ENCODE data around the gene AP4M1. TPM values are rescaled to one million over a fixed set of nuclear protein-coding genes. Genes with fewer than 3 reads are reported as not detected.

AP4M1 gene
- total and polyA plus RNA-seq, 10 of the 15 experiments (the other 5 are each of a cell fraction or from before 2014, with no cell fraction given): 0.77 to 16.1 (median 13.0) TPM

DNA sequence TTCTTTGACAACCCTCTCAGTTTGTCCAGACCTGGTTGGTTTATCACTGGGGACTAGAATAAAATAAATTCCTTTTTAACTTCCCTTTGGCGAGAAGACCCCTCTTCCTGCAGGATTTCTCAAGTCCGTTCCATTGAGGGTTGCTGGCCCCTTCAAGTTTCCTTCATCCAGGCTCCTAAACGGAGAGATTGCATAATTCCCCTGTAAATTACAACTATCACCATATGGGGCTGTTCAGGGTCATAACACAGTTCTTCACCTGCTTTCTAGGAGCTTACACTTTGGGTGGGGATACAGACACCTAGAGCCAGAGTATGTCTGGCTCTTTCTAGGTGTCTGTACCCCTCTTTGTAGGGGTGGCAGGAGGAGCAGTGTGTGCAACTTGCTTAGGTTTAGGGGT lies 15.9 kb upstream of the AP4M1 start (continued):
- TF ChIP-seq SUZ12 (IDR thresholded peaks at IDR 0.05; ENCODE audit: unreplicated experiment) (no peak), CBX5 (IDR thresholded peaks at IDR 0.05; ENCODE audit: low read depth) (no peak), SIX5 (IDR thresholded peaks at IDR 0.05; ENCODE audit: low read depth, low read length, severe bottlenecking) (no peak), MYB (IDR thresholded peaks at IDR 0.05; ENCODE audit: borderline replicate concordance, low read depth, low read length) (no peak)

DNA sequence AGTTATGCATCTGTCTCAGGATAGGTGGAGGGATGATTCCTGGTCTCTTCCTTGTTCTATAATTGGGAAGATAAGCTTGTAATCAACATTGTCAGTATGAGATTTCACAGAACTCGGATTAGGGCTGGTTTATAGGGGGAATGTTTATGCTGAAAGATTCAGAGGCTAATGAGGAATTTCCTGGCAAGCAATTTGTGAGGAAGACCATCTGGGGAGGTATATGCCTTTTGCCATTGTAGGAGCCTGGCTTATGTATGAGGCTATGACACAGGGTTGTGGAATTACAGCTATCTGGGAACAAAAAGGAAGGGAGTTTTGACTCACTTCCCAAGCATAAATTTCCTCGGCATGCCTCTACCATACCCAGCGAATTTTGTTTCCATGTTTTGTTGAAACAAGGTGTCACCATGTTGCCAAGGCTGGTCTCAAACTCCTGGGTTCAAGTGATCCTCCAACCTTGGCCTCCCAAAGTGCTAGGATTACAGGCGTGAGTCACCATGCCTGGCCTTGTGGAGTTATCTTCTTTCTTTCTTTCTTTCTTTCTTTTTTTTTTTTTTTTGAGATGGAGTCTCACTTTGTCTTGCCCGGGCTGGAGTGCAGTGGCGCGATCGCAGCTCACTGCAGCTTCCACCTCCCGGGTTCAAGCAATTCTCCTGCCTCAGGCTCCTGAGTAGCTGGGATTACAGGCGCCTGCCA lies 14.2 kb upstream of the AP4M1 start:
- DNase-seq (ENCODE audit: low read depth, low spot score) (no peak), ATAC-seq (no peak), FAIRE-seq (no peak)
- H3K79me2 ChIP-seq (ENCODE audit: control insufficient read depth, insufficient read depth, low read length): peaks cover 10% of the 10 kb centered on the region
- no peaks in the 10 kb centered on the region for H3K27me3 ChIP-seq (replicated peaks in 1 of 2; ENCODE audit: control insufficient read depth in 2 of 2, insufficient read depth in 2 of 2, low read length in 1 of 2)
- H3K27ac ChIP-seq (ENCODE audit: control insufficient read depth, insufficient read depth): no peak overlapping the region
- no peaks in the 10 kb centered on the region for H3K9me3 ChIP-seq (replicated peaks; ENCODE audit: control insufficient read depth, insufficient read depth, low read length)
- TF ChIP-seq POLR2A (IDR thresholded peaks at IDR 0.05; ENCODE audit: low read depth, low read length) (no peak), YBX1 (IDR thresholded peaks at IDR 0.05) (no peak), RAD51 (IDR thresholded peaks at IDR 0.05) (no peak), SIN3A (IDR thresholded peaks at IDR 0.05; ENCODE audit: low read depth, low read length) (no peak), KAT2A (conservative IDR thresholded peaks at IDR 0.05; ENCODE audit: control insufficient read depth, low read depth, low read length) (no peak), CBX3 (IDR thresholded peaks at IDR 0.05; ENCODE audit: borderline replicate concordance, low read depth) (no peak), RAD21 (IDR thresholded peaks at IDR 0.05; ENCODE audit: insufficient read depth, low read depth, low read length) (no peak), POU2F2 (IDR thresholded peaks at IDR 0.05; ENCODE audit: borderline replicate concordance, low read depth, low read length) (no peak)
- TF ChIP-seq, protein P1, sequence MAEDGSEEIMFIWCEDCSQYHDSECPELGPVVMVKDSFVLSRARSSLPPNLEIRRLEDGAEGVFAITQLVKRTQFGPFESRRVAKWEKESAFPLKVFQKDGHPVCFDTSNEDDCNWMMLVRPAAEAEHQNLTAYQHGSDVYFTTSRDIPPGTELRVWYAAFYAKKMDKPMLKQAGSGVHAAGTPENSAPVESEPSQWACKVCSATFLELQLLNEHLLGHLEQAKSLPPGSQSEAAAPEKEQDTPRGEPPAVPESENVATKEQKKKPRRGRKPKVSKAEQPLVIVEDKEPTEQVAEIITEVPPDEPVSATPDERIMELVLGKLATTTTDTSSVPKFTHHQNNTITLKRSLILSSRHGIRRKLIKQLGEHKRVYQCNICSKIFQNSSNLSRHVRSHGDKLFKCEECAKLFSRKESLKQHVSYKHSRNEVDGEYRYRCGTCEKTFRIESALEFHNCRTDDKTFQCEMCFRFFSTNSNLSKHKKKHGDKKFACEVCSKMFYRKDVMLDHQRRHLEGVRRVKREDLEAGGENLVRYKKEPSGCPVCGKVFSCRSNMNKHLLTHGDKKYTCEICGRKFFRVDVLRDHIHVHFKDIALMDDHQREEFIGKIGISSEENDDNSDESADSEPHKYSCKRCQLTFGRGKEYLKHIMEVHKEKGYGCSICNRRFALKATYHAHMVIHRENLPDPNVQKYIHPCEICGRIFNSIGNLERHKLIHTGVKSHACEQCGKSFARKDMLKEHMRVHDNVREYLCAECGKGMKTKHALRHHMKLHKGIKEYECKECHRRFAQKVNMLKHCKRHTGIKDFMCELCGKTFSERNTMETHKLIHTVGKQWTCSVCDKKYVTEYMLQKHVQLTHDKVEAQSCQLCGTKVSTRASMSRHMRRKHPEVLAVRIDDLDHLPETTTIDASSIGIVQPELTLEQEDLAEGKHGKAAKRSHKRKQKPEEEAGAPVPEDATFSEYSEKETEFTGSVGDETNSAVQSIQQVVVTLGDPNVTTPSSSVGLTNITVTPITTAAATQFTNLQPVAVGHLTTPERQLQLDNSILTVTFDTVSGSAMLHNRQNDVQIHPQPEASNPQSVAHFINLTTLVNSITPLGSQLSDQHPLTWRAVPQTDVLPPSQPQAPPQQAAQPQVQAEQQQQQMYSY (CRISPR knock-in tag; IDR thresholded peaks at IDR 0.05): no peak
- ChIA-PET CTCF (interaction anchor here (0.6 to 1.3 kb wide), 3 partner anchors 39 to 343 kb away, joined by 3 read pairs; partner anchors contain the start of gene MEPCE), SMC1A (ENCODE audit: uncharacterized antibody, unreplicated experiment) (no interaction called here), RAD21 (ENCODE audit: unreplicated experiment) (interaction anchor here (1.0 kb wide), 1 partner anchor 14 kb away, joined by 7 read pairs; the partner anchor contains the start of genes AP4M1 and MCM7), POLR2A (interaction anchor here (0.6 to 0.9 kb wide), 2 partner anchors 55 to 62 kb away, joined by 3 read pairs; no protein-coding TSS in a partner anchor)
- intact Hi-C loops (cut with micrococcal nuclease; ENCODE audit: unreplicated experiment) (loop anchor here (10.0 kb wide), 1 partner anchor 172 kb away; the partner anchor contains the start of gene TRIM4), in situ Hi-C loops (cut with MboI) (no loop called here)
- BruUV-seq (replicated peaks): no TSS peak
- H4K20me1 ChIP-seq (ENCODE audit: control insufficient read depth, insufficient read depth): no peaks in the 10 kb centered on the region
- no peak overlapping the region for H3K9ac ChIP-seq (ENCODE audit: control insufficient read depth, insufficient read depth, low read length)
- H3K4me3 ChIP-seq: no peak overlapping the region
- H3K4me2 ChIP-seq (ENCODE audit: control insufficient read depth, insufficient read depth): no peak overlapping the region
- peaks cover 11% of the 10 kb centered on the region for H3K4me1 ChIP-seq (ENCODE audit: control insufficient read depth, insufficient read depth, low read length)
- H2AFZ ChIP-seq (ENCODE audit: control insufficient read depth, low read depth, low read length): no peak overlapping the region
- WGBS (ENCODE audit: insufficient coverage, insufficient replicate concordance, low lambda C conversion rate, missing lambda C conversion rate): 82% methylated on average over 10 of the region's 10 CpGs
- H3K36me3 ChIP-seq (ENCODE audit: control insufficient read depth in 2 of 2, insufficient read depth in 2 of 2, low read length in 1 of 2): peaks cover under 1 to 17% of the 10 kb centered on the region in 2 experiments
